Measurements from ENCODE around the gene TRUB2.
"Not testable (repeated sequence)": the region's sequence is repeated elsewhere in the genome, so short reads cannot be mapped to it uniquely, and the experiment has no call there.

Gene TRUB2

GRCh38 chr9:128298535-128299482 lies 23.4 kb downstream of the TRUB2 start:
- DNase-seq: no peak

- DNase-seq: no peak
Observed at GRCh38 chr9:128297221-128297773, 24.9 kb downstream of the TRUB2 start.

- DNase-seq: no peak
Observed at GRCh38 chr9:128296340-128297220, 25.7 kb downstream of the TRUB2 start.

- DNase-seq: no peak
Observed at GRCh38 chr9:128294142-128294541, 28.1 kb downstream of the TRUB2 start.

GRCh38 chr9:128293091-128293490 lies 29.2 kb downstream of the TRUB2 start:
- no peak for DNase-seq

- no peak for DNase-seq
Observed at GRCh38 chr9:128292009-128292408, 30.2 kb downstream of the TRUB2 start.

GRCh38 chr9:128288273-128289004 lies 33.8 kb downstream of the TRUB2 start:
- DNase-seq: no peak

GRCh38 chr9:128286440-128286839 lies 35.8 kb downstream of the TRUB2 start:
- peak; percentile 22 for DNase-seq

GRCh38 chr9:128285033-128285784 lies 37.0 kb downstream of the TRUB2 start:
- no peak for DNase-seq

GRCh38 chr9:128282500-128282899 lies 39.7 kb downstream of the TRUB2 start:
- DNase-seq: peak; percentile 85

GRCh38 chr9:128280084-128280622 lies 42.1 kb downstream of the TRUB2 start:
- no peak for DNase-seq

GRCh38 chr9:128279088-128280073 lies 42.9 kb downstream of the TRUB2 start:
- DNase-seq: not testable (repeated sequence)

GRCh38 chr9:128276574-128277270 lies 45.5 kb downstream of the TRUB2 start:
- DNase-seq: peak; percentile 37

GRCh38 chr9:128276008-128276573 lies 46.2 kb downstream of the TRUB2 start, which contains the start of gene SWI5:
SWI5 (plus strand) TSS chr9:128276276.
- peak; percentile 99 for DNase-seq

GRCh38 chr9:128275198-128276007 lies 46.8 kb downstream of the TRUB2 start, which contains the start of gene GOLGA2:
GOLGA2 (minus strand) TSS chr9:128276007; CDS start chr9:128275976, 31 bp downstream.
- peak; percentile 65 for DNase-seq

GRCh38 chr9:128274245-128274644 lies 48.0 kb downstream of the TRUB2 start:
- no peak for DNase-seq

GRCh38 chr9:128271512-128271911 lies 50.7 kb downstream of the TRUB2 start:
- no peak for DNase-seq

GRCh38 chr9:128271112-128271511 lies 51.1 kb downstream of the TRUB2 start:
- DNase-seq: no peak

All from fibroblast of skin of right quadriceps (primary cell).